HepG2 (cell line): Measurements from ENCODE around the gene NLRC4. TPM values are rescaled to one million over a fixed set of nuclear protein-coding genes. Genes with fewer than 3 reads are reported as not detected.

Source experiments
- MTF1 ChIP-seq: sonication (generic); formaldehyde crosslinking; IDR thresholded peaks from 2 replicates; pipeline ENCODE4 v1.5.0; 2020; ENCODE audit warnings: missing genetic modification reagents
- MXD4 ChIP-seq: IDR thresholded peaks from 2 replicates; pipeline ENCODE4 v1.6.1; 2016; ENCODE audit warnings: mild to moderate bottlenecking, missing biosample characterization, missing genetic modification reagents
- NFE2L1 ChIP-seq: sonication (generic); formaldehyde crosslinking; IDR thresholded peaks from 2 replicates; pipeline ENCODE4 v1.4.0; 2020; ENCODE audit warnings: missing genetic modification reagents, mild to moderate bottlenecking, borderline replicate concordance
- NR2F1 ChIP-seq, 2 experiments: fragments of 450-650 bp in 1 of 2; formaldehyde crosslinking in 1 of 2; IDR thresholded peaks; 2 replicates each; pipeline versions ENCODE4 v1.5.0 to v1.6.1; 2016 to 2020; ENCODE audit warnings: mild to moderate bottlenecking in 1 of 2, missing compliant biosample characterization in 1 of 2, missing genetic modification reagents in 1 of 2, moderate library complexity in 1 of 2
- PAWR ChIP-seq: sonication (generic); formaldehyde crosslinking; IDR thresholded peaks from 2 replicates; pipeline ENCODE4 v1.4.0; 2020; ENCODE audit warnings: missing genetic modification reagents, mild to moderate bottlenecking, borderline replicate concordance
- RAD51 ChIP-seq: fragments of 450-650 bp; IDR thresholded peaks from 2 replicates; pipeline ENCODE4 v1.6.1; 2016; ENCODE audit warnings: borderline replicate concordance
- SALL1 ChIP-seq: sonication (generic); formaldehyde crosslinking; IDR thresholded peaks from 2 replicates; pipeline ENCODE4 v1.8.0; 2022; ENCODE audit warnings: mild to moderate bottlenecking, missing genetic modification reagents
- SMC3 ChIP-seq: IDR thresholded peaks from 2 replicates; pipeline ENCODE4 v1.6.1; 2011; ENCODE audit warnings: low read length, improper control_type of control experiment
- WIZ ChIP-seq: sonication (generic); formaldehyde crosslinking; IDR thresholded peaks from 2 replicates; pipeline ENCODE4 v1.5.1; 2020; ENCODE audit warnings: mild to moderate bottlenecking, missing genetic modification reagents
- ZNF354B ChIP-seq: sonication (generic); formaldehyde crosslinking; IDR thresholded peaks from 2 replicates; pipeline ENCODE4 v1.8.0; 2022; ENCODE audit warnings: mild to moderate bottlenecking, missing genetic modification reagents
- ZNF746 ChIP-seq: sonication (generic); formaldehyde crosslinking; IDR thresholded peaks from 2 replicates; pipeline ENCODE4 v1.8.0; 2022; ENCODE audit warnings: mild to moderate bottlenecking, missing genetic modification reagents
- polyA plus RNA-seq, 8 experiments: library from polyadenylated mRNA; depleted of rRNA in 3 of 8; stranded (reverse) in 7 of 8; unstranded in 1 of 8; fragments of >200 nt; fragmentation: Illumina TruSeq in 4 of 8; extraction: Trizol in 4 of 8; gene quantifications; 2 replicates each; pipeline versions ENCODE4 v1.2.1 to v1.2.3, GENCODE V29; 2011 to 2016; ENCODE audit warnings: low read depth in 4 of 8, missing spikeins in 1 of 8, mixed read lengths in 1 of 8; ENCODE audit not compliant: insufficient read depth in 1 of 8
- total RNA-seq, 5 experiments: library from RNA; depleted of rRNA; stranded (reverse); fragments of >200 nt; fragmentation: Illumina TruSeq; extraction: Trizol; gene quantifications; 2 replicates each; pipeline ENCODE4 v1.2.3, GENCODE V29; 2016; ENCODE audit warnings: low read depth in 1 of 5
- TF ChIP-seq, protein P1 (sequence below): sonication (generic); formaldehyde crosslinking; conservative IDR thresholded peaks from 2 replicates; pipeline ENCODE4 v1.4.0; 2020; ENCODE audit warnings: missing genetic modification reagents
- TF ChIP-seq, protein P2 (sequence below): IDR thresholded peaks from 2 replicates; pipeline ENCODE4 v1.4.0; 2020; ENCODE audit warnings: mild to moderate bottlenecking, missing genetic modification reagents
- TF ChIP-seq, protein P3 (sequence below): IDR thresholded peaks from 2 replicates; pipeline ENCODE4 v1.6.1; 2016; ENCODE audit warnings: low read depth
- TF ChIP-seq, protein P4 (sequence below): sonication (generic); formaldehyde crosslinking; conservative IDR thresholded peaks from 2 replicates; pipeline ENCODE4 v1.5.0; 2020; ENCODE audit warnings: missing genetic modification reagents
- TF ChIP-seq, protein P5 (sequence below): sonication (generic); formaldehyde crosslinking; IDR thresholded peaks from 2 replicates; pipeline ENCODE4 v1.8.1; 2023; ENCODE audit warnings: mild to moderate bottlenecking, inconsistent platforms, moderate library complexity, missing genetic modification reagents, borderline replicate concordance
- TF ChIP-seq, protein P6 (sequence below): IDR thresholded peaks from 2 replicates; pipeline ENCODE4 v1.6.1; 2016; ENCODE audit warnings: low read depth, borderline replicate concordance

The NLRC4 gene
- total and polyA plus RNA-seq, 2 of the 13 experiments (the other 11 are each of a cell fraction or from before 2014, with no cell fraction given), result 0.15 to 0.29 TPM

DNA sequence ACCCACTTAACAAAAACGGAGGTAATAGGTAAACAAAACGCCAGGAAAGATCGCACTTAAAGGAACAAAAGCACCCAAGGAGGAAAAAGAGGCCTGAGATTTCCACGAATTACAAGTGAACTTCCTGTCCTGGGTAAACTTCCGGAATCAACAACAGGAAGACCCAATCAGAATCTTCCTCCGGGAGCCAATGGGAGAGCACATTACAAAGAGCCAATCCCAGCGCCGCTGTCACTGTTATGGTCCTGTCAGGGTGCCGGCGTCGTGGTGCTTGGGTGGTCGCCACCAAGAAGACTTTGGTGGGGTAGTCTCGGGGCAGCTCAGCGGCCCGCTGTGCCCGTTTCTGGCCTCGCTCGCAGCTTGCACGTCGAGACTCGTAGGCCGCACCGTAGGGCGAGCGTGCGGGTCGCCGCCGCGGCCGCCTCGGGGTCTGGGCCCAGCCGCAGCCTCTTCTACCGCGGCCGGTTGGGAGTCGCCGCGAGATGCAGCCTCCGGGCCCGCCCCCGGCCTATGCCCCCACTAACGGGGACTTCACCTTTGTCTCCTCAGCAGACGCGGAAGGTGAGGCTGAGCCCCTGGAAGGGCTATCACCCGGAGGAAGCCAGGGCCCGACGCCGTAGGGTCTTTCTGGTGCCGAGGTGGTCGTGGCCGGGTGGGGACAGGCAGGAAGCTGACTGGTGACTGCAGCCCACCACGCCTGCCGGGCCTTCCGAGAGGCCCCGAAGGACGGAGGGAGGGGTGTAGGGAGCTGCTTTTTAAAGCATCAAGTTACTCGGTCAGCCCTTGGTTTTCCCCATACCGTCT, 13.2 kb upstream of the NLRC4 start, which contains the start of gene YIPF4 (continued):
- TF ChIP-seq, protein P1, sequence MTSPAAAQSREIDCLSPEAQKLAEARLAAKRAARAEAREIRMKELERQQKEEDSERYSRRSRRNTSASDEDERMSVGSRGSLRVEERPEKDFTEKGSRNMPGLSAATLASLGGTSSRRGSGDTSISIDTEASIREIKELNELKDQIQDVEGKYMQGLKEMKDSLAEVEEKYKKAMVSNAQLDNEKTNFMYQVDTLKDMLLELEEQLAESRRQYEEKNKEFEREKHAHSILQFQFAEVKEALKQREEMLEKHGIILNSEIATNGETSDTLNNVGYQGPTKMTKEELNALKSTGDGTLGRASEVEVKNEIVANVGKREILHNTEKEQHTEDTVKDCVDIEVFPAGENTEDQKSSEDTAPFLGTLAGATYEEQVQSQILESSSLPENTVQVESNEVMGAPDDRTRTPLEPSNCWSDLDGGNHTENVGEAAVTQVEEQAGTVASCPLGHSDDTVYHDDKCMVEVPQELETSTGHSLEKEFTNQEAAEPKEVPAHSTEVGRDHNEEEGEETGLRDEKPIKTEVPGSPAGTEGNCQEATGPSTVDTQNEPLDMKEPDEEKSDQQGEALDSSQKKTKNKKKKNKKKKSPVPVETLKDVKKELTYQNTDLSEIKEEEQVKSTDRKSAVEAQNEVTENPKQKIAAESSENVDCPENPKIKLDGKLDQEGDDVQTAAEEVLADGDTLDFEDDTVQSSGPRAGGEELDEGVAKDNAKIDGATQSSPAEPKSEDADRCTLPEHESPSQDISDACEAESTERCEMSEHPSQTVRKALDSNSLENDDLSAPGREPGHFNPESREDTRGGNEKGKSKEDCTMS (CRISPR knock-in tag), result no peak
- TF ChIP-seq, protein P2, sequence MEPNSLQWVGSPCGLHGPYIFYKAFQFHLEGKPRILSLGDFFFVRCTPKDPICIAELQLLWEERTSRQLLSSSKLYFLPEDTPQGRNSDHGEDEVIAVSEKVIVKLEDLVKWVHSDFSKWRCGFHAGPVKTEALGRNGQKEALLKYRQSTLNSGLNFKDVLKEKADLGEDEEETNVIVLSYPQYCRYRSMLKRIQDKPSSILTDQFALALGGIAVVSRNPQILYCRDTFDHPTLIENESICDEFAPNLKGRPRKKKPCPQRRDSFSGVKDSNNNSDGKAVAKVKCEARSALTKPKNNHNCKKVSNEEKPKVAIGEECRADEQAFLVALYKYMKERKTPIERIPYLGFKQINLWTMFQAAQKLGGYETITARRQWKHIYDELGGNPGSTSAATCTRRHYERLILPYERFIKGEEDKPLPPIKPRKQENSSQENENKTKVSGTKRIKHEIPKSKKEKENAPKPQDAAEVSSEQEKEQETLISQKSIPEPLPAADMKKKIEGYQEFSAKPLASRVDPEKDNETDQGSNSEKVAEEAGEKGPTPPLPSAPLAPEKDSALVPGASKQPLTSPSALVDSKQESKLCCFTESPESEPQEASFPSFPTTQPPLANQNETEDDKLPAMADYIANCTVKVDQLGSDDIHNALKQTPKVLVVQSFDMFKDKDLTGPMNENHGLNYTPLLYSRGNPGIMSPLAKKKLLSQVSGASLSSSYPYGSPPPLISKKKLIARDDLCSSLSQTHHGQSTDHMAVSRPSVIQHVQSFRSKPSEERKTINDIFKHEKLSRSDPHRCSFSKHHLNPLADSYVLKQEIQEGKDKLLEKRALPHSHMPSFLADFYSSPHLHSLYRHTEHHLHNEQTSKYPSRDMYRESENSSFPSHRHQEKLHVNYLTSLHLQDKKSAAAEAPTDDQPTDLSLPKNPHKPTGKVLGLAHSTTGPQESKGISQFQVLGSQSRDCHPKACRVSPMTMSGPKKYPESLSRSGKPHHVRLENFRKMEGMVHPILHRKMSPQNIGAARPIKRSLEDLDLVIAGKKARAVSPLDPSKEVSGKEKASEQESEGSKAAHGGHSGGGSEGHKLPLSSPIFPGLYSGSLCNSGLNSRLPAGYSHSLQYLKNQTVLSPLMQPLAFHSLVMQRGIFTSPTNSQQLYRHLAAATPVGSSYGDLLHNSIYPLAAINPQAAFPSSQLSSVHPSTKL, result peak; percentile 74
- no peak for TF ChIP-seq SMC3
- TF ChIP-seq, protein P3, sequence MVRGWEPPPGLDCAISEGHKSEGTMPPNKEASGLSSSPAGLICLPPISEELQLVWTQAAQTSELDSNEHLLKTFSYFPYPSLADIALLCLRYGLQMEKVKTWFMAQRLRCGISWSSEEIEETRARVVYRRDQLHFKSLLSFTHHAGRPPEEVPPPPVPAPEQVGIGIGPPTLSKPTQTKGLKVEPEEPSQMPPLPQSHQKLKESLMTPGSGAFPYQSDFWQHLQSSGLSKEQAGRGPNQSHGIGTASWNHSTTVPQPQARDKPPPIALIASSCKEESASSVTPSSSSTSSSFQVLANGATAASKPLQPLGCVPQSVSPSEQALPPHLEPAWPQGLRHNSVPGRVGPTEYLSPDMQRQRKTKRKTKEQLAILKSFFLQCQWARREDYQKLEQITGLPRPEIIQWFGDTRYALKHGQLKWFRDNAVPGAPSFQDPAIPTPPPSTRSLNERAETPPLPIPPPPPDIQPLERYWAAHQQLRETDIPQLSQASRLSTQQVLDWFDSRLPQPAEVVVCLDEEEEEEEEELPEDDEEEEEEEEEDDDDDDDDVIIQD, result peak; percentile 75
- TF ChIP-seq, protein P4, sequence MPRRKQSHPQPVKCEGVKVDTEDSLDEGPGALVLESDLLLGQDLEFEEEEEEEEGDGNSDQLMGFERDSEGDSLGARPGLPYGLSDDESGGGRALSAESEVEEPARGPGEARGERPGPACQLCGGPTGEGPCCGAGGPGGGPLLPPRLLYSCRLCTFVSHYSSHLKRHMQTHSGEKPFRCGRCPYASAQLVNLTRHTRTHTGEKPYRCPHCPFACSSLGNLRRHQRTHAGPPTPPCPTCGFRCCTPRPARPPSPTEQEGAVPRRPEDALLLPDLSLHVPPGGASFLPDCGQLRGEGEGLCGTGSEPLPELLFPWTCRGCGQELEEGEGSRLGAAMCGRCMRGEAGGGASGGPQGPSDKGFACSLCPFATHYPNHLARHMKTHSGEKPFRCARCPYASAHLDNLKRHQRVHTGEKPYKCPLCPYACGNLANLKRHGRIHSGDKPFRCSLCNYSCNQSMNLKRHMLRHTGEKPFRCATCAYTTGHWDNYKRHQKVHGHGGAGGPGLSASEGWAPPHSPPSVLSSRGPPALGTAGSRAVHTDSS (CRISPR knock-in tag), result 0 out of 2 replicates have a peak, but pooled peaks have one; percentile 29
- TF ChIP-seq MTF1, result peak; percentile 23; the same call in 1 of the 2 replicates
- no peak for TF ChIP-seq WIZ (CRISPR knock-in tag)
- no peak for TF ChIP-seq RAD51
- peak; percentile 69; the same call in 1 of the 2 replicates for TF ChIP-seq ZNF746
- TF ChIP-seq SALL1 (CRISPR knock-in tag), result peak; percentile 96
- TF ChIP-seq ZNF354B (CRISPR knock-in tag), result peak; percentile 79; the same call in 1 of the 2 replicates
- TF ChIP-seq MXD4 (CRISPR knock-in tag), result peak; percentile 96
- TF ChIP-seq, protein P5, sequence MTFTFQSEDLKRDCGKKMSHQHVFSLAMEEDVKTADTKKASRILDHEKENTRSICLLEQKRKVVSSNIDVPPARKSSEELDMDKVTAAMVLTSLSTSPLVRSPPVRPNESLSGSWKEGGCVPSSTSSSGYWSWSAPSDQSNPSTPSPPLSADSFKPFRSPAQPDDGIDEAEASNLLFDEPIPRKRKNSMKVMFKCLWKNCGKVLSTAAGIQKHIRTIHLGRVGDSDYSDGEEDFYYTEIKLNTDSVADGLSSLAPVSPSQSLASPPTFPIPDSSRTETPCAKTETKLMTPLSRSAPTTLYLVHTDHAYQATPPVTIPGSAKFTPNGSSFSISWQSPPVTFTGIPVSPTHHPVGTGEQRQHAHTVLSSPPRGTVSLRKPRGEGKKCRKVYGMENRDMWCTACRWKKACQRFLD (CRISPR knock-in tag), result peak; percentile 97
- TF ChIP-seq, protein P6, sequence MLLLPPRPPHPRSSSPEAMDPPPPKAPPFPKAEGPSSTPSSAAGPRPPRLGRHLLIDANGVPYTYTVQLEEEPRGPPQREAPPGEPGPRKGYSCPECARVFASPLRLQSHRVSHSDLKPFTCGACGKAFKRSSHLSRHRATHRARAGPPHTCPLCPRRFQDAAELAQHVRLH, result peak; percentile 16; the same call in 1 of the 2 replicates
- TF ChIP-seq NR2F1 (CRISPR knock-in tag; IDR thresholded peaks at IDR 0.05), result peak in 1 of 2 experiments; percentile 20; a peak in 1 of 4 replicates
- peak; percentile 72; the same call in 1 of the 2 replicates for TF ChIP-seq NFE2L1 (CRISPR knock-in tag)
- TF ChIP-seq PAWR (CRISPR knock-in tag), result no peak
